ENCODE data around the gene REXO1.

REXO1 gene

DNA sequence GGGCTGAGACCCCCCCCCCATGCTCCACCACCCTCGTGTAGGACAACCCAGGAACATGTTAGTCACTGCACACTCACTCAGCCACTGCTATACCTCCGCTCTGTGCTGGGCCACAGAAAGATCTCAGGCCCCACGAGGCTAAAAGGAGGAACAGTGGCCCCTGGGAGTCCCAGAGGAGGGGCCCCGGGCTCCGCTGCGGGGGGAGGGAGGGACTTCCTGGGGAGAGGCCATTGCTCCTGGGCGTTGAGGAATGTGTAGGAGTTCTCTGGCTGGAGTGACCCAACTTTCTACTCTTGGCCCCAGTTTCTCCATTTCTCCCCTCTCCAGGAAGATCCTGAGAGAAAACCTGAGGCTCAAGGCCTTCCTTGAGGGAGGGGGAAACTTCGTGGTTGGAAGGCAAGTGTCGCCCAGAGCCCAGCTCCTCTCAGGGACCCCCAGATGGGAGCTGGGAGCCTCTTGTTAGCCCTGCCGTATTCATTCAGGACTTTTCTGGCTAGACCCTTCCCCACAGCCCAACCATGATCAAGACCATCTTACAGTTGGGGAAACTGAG lies 81.4 kb downstream of the REXO1 start:
- no peak for DNase-seq (ENCODE audit: low read depth in 2 of 2)

DNA sequence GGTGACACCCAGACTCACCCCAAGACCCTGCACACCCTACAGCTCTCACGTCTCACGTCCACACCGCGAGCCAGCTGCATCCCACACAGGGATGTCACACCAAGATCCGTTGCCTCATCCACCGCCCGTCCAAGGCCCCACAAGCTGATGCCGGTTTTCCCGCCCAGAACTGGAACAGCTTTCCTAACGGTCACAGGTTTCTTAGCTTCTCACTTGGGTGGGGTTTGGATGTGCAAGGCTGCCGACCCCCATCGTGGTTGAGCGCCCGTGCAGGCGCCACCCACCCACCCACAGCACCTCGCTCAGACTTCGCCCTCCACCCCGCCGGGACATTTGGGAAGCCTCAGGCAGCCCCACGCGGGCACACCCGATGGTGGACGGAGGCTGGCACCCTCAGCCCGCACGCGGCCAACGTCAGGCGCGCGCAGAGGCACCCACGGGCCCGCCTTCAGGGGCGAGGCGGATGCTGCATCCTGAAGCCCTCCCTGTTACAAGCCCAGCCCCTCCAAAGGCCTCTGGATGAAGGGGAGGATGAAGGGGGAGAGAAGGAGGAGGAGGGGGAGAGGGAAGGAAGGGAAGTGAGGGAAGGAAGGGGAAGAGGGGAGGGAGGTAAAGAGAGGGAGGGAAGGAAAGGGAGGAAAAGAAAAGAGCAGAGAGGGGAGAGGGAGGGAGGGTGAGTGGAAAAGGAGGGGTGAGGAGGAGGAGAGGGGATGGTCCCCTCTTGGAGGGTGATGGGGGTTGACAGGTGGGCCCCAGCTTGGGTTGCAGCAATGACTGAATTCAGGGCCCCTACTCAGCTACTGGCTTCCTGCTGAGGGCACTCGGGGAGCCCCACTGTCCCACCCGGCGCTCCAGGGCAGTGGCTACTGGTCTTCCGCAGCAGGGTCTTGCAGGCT lies 82.1 kb downstream of the REXO1 start:
- DNase-seq (ENCODE audit: low read depth in 2 of 2): no peak

Data from stimulated activated CD4-positive, alpha-beta T cell treated with anti-CD3 and anti-CD28 coated beads, Interleukin-1b, Interleukin-23, amount 100 ng/mL, for 1 hour (primary cell).